T-helper 9 cell (primary cell): ENCODE measurements around the gene PDE3B.
"Not testable (repeated sequence)": the region's sequence is repeated elsewhere in the genome, so short reads cannot be mapped to it uniquely, and the experiment has no call there.

Source experiments
- DNase-seq: peaks from one replicate; pipeline ENCODE4 v3.0.0-alpha.2; 2020

Gene PDE3B

DNA sequence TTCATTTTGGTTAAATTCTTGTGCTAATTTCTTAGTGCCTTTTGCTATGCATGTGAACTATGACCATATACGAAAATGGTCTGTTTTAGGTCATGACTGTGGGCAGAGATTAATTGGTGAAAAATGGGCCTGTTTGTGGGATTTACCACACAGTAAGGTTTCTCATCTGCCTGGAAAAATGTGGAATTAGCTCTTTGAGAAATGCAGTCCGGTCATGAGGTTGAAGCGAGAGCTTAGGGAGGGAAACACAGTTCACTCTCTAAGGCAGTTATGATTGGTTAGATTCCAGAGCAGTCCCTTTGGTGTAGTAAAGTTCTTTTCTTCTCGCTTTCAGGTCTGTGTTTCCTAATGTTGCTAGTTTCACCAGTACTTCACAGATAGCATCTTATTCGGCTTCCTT is 1.2 kb upstream of the PDE3B start:
- DNase-seq = no peak

DNA sequence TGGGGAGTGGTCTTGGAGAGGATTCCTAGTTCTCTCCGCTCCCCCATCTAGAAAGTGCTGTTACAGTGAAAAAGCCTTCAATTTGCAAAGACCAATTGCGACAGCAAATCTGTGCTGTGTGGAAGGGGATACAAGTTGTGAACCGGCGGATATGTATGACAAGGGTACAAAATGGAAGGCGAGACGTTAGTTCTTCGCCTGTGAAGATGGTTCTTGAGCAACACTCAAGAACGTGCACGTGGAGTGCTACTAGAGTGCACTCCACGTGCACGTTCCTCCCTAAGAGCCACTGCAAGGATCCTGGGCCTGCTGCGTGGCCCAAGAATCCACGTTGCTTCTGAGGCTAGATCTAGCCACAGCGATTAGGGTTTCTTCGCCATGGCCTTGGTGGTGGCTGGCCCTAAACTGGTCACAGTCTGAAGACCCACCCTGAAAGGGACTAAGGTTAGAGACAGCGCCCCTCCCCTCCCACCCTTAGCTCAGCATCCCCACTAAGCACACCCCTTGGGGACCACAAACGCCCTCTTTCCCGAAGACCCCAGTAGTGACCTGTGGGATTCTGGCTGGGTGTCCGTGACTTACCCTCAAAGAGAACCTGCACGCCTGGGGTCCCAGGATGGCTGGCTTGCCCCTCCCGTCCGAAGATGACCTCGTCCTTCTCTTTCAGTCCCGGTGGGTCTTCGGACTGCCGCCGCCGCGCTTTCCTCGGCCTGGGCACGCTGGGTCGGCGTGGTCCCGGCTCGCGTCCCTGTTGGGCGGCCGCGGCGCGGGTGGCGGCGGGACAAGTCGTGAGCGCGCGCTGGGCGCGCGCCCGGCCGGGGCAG is 519 bp upstream of the PDE3B start:
- no peak for DNase-seq

GRCh38 chr11:14644226-14645014 is 816 bp downstream of the PDE3B start:
- peak; percentile 35 for DNase-seq

DNA sequence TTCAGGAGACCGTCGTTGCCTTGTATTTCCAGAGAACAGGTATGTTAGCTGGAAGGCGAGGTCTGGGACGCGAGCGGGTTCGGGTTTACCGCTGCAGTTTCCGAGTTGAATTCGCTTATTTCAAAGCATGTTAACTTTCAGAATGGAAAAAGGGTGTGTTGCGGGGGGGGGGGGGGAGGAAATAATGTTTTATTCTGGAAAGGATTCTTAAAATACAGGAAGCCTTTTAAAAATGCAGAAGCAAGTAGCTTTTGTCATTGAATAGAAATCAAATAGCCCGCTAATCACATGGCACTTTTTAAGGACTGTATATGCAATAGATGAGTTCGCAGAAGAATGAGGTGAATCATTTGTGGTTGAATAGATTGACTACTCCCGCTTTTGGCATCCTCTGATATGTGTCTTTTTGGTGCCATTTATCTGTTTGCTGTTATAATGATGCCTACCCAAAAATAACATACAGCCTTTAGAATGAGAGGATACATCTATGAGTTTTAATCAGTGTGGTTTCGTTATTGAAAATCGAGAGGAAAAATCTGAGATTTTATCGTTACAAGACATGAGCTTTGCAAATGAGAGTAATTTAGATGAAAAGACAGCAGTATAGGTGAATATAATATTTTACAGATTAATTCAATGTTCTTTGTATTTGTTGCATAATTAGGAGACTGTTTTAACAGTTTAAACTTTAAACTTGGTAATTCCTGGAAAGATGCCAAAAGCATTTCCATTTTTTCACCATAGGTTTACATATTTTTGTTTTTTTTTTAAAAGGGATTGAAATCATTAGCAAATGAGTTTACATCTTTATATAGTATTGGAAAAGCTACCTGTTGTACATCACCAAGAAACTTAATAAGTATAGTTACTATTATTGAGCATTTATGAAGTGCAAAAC is 1.7 kb downstream of the PDE3B start:
- no peak for DNase-seq

GRCh38 chr11:14645985-14646900 is 2.6 kb downstream of the PDE3B start:
- DNase-seq = no peak

DNA sequence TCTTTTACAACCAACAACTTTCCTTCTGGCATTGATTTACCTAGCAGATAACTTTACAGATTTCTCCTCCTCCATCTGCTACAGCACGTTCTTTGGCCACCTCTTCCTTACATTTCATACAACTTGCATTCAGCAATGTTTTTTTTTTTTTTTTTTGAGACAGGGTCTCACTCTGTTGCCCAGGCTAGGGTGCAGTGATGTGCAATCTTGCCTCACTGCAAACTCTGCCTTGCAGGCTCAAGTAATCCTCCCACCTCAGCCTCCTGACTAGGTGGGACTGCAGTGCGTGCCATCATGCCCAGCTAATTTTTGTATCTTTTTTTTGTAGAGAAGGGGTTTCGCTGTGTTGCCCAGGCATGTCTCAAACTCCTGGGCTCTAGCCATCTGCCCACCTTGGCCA is 6.5 kb downstream of the PDE3B start:
- no peak for DNase-seq

DNA sequence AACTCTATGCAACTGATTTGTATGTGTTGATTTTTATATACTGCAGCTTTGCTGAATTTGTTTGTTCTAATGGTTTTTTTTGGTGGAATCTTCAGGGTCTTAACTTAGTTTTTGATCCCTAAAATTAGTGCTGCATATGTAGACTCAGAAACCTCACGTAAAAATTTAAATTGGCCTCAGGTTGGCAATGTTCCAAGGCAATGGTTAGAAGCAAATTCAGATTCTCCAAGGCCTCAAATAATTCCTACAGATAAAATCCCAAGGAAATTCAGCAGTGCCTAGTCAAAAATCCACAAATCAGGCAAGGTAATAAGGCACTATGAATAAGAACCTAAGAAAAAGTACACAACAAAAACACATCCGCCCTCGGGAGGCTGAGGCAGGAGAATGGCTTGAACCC is 9.5 kb downstream of the PDE3B start:
- DNase-seq = no peak

- DNase-seq = no peak
These were observed 11.8 kb downstream of the PDE3B start for GRCh38 chr11:14655435-14655834.

DNA sequence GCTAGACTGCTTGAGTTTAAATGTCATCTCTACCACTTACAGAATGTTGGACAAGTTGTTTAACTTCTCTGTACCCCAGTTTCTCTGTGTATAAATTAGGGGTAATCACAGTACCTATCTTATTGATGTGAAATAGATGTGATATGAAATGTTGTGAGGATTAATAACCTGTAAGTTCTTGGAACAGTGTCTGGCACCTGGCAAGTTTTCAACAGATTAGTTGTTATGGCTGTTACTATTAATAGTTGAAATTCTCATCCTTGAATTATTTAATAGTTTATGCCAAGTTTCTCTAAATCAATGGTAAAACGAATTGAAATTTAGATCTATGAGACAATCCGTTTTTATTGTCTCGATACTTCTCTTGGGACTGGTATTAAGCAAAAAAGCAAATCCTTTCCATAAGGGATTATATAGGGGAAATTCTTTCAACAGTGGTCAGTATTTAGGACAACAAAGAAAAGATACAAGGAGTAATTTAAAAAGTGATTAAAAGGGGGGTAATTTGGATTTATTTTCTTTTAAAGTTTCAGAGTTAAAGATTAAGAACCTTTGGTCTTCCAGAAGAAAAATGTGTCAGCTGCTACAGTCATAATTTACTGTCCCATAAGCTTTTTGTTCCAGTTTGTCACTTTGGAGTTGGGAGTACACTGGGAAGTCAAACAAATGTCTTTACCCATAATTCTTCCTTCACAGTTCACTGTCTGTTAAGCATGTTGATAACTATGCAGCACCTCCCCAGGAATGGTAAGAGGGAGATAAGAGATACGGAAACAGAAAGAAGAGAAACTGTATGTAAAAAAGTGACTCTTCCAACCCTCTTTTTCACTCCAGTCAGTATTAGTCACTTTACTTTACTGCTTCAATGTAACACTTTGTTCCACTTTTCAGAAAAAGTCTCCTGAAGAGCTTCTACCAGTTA is 13.2 kb downstream of the PDE3B start:
- no peak for DNase-seq

DNA sequence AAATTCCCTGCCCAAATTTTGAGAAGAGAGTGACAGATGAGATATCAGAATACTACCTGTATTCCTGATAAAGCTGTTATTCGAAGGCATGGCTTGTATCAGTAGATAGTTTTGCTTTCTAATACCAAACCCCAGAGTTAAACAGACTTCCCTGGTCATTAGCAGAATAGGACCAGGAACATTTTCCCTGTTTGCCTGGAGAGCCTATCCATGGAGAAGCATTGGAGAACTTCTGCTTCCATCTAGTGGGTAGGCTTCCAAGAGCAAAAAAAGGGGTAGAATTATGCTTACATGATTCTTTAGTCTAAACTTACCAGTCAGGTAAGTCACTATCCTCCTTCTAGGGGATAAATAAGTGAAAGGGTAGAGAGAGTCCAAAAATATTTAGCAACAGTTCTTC is 14.2 kb downstream of the PDE3B start:
- no peak for DNase-seq

DNA sequence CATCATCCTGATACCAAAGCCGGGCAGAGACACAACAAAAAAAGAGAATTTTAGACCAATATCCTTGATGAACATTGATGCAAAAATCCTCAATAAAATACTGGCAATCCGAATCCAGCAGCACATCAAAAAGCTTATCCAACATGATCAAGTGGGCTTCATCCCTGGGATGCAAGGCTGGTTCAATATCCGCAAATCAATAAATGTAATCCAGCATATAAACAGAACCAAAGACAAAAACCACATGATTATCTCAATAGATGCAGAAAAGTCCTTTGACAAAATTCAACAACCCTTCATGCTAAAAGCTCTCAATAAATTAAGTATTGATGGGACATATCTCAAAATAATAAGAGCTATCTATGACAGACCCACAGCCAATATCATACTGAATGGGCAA is 21.3 kb downstream of the PDE3B start:
- not testable (repeated sequence) for DNase-seq

- DNase-seq = not testable (repeated sequence)
These were observed 23.7 kb downstream of the PDE3B start for GRCh38 chr11:14667329-14667728.

DNA sequence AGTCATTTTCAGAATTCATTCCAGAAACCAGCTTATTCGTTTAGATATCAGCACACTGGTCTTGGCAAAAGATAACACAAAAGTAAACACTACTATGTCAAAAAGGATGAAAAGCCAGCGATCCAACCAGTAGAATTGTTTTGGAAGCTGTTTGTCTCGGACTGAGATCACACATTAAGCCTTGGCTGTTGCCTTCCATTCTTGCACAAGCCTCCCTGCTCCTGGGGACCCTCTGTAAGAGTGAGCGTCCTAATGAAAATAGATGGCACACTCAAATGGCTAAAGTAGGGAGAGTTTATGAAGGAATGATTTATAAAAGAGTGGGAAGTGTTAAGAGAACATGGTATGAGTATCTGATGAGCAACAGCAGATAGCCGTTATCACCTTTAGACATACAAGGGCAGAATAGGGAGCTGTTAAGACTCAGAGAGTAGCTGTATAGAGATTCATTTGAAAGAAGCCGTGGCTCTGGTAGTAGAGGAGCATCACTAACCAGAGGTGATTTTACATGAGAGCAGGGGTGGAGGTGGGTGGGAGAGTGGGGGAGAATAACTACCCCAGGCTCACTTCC is 25.2 kb downstream of the PDE3B start:
- no peak for DNase-seq

DNA sequence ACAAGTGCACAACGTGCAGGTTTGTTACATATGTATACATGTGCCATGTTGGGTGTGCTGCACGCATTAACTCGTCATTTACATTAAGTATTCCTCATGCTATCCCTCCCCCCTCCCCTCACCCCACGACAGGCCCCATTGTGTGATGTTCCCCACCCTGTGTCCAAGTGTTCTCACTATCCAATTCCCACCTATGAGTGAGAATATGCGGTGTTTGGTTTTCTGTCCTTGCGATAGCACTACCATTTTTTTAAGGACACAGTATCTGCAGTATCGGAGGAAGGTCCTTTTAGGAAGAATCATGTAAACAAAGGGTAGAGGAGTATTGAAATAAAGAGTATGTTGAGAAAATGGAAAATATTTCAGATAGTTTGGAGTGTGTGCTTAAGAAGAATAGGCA is 25.9 kb downstream of the PDE3B start:
- DNase-seq = no peak

GRCh38 chr11:14669958-14670357 is 26.4 kb downstream of the PDE3B start:
- no peak for DNase-seq

- no peak for DNase-seq
These were observed 29.0 kb downstream of the PDE3B start for GRCh38 chr11:14672635-14673034.

DNA sequence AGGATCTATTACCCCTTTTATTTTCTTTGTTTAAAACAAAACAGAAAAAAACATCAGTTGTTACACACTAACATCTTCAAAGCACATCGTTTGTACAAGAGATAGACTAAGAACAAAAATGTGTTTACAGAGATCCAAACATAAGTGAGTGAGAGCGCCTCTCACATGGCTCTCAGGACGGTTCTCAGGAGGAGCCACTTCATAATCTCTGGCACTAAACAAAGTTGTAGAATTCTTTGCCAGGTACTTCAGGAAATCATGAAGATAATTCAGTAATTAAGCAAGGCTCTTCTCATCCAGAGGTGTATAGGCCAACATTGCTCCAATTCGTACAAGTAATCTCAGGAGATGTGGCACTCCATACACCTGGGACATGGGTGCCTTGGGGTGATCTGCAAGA is 29.8 kb downstream of the PDE3B start:
- no peak for DNase-seq

DNA sequence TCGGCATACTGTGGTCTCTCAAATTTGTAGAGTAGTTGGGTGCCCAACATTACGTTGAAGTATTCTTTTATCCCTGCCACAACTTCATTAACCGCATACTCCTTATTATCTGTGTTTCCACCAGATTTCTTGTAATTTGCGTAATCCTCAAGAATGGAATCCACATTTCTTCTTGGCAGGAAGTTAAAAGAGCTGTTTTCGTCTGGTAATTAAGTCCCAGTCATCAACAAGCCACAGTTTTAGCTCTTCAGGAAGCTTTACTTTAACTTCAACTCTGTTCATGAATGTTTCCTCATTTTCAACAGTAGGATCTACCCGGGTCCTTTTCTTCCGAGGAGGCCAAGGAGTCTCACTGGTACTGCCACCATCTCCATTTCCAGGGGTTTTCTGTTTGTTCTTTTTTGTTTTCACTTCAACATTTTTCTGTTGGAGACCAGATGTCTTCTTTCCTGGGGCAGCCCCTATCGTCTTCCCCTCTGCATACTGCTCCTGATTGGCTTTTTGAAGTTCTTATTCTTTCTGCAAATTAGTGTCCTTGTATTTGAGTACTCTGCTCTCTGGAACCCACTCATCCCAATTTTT is 30.3 kb downstream of the PDE3B start:
- no peak for DNase-seq

- DNase-seq = no peak
These were observed 32.5 kb downstream of the PDE3B start for GRCh38 chr11:14676068-14676467.

DNA sequence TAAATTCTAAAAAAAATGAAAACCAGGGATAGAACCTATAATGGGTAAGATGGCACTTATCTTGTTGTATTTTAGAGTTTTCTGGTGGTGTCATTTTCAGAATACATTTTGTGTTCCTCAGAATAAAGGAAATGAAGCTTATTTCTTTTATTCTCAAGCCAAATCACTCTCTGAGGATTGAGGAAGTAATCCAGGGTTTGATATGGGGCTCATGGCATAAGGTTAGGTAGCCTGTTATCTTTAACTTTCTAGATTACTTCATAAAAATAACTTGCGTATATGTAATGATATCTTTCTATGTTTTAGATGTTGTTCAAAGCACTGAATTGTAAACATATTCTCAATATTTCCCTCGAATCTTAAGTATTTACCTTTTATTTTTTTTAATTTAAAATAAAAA is 33.5 kb downstream of the PDE3B start:
- DNase-seq = no peak
